HG03432 (cell line): Measurements from ENCODE around the gene HACD1.

Experiments
- ATAC-seq: cut with Tn5 transposase; IDR thresholded peaks from one replicate; pipeline ENCODE4 v1.9.1; 2021; ENCODE audit warnings: mild to moderate bottlenecking, moderate library complexity; ENCODE audit not compliant: unreplicated experiment

Gene HACD1

GRCh38 chr10:17586821-17587234 is 30.3 kb downstream of the HACD1 start:
- peak; percentile 75 for ATAC-seq

DNA sequence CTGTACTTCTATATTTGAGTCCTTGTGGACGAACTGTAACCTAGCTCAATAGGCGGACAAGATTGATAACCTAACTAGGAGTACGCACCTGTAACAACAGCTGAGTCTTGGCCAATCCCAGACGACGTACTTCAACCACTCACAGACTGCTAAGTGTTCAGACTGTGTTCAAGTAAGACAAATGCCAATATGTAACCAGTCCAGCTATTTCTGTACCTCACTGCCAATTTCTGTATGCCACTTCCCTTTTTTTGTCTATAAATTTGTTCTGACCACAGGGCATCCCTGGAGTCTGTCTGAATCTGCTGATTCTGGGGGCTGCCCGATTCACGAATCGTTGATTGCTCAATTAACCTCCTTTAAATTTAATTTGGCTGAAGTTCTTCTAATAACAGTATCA is 32.2 kb downstream of the HACD1 start:
- ATAC-seq, result peak; percentile 75

DNA sequence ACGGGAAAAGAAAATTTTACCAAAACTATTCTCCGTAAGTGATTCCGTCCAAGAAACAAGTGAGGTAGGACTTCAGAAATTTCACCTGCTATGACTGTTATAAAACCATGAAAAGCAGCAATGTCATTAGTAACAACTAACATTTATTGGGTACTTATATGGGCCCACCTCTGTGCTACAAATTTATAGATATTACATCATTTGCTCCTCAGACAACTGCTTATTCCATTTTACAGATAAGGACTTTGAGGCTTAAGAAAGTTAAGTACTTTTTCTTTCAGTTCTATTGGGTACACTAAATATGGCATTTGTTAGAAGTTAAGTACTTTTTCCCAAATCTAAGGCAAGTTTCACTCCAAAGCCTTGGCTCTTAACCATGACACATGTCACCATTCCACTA is 36.3 kb downstream of the HACD1 start:
- ATAC-seq, result no peak

GRCh38 chr10:17578603-17579002 is 38.6 kb downstream of the HACD1 start:
- no peak for ATAC-seq

DNA sequence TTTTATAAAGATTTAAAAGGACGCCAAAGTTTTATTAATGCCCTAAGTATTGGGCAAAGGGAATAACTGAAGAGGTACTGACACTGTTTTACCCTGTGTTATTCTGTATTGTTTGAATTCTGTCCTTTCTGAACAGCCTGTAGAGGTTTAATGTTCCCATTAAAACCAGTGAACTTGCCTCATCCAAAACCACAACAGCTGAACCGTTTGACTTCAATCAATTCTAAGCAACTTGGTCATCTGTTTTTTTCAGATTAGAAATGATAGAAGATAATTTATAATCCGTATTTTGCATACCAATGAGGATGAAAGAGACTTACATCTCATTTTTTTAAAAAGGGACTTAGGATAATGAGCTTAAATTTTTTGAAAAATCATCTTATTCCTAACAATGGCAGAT is 40.4 kb downstream of the HACD1 start:
- no peak for ATAC-seq

DNA sequence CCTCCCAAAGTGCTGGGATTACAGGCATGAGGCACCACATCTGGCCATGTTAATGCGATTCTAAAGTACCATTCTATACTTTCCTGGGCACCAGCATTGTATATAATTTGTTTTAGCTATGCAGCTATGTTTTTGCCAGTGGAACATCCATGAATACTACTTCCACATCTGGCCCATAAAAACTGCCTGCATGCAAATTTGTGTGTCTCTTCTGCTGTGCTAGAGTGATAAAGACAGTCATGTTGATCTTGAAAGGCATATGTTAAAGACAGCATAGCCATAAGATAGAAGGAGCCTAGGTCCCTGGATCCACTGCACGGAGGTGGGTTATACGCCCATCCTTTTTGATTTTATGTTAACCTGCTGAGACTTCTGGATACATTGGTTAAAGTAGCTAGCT is 52.3 kb downstream of the HACD1 start:
- no peak for ATAC-seq

- ATAC-seq, result no peak
Measured at GRCh38 chr10:17563452-17563851, 53.7 kb downstream of the HACD1 start.

- no peak for ATAC-seq
Measured at GRCh38 chr10:17562614-17563013, 54.6 kb downstream of the HACD1 start.

DNA sequence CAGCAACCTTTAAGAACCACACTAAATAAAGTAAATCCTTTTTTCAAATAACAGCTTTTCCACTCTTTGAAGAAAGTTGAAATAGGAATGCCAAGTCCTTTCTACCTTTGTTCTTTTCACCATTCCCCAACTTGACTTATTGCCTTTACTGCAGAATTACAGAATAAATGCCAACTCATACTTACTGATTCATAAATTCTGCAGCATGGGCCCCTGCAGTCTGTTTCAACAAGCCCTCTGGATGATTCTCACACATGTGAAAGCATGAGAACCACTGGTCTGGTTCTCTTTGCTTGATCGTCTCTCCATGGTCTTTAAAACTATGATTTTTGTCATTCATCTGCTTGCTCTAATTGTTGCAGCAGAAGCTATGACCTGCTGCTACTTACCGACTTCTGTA is 56.1 kb downstream of the HACD1 start:
- ATAC-seq, result no peak

GRCh38 chr10:17557459-17557858 is 59.7 kb downstream of the HACD1 start:
- ATAC-seq, result no peak

DNA sequence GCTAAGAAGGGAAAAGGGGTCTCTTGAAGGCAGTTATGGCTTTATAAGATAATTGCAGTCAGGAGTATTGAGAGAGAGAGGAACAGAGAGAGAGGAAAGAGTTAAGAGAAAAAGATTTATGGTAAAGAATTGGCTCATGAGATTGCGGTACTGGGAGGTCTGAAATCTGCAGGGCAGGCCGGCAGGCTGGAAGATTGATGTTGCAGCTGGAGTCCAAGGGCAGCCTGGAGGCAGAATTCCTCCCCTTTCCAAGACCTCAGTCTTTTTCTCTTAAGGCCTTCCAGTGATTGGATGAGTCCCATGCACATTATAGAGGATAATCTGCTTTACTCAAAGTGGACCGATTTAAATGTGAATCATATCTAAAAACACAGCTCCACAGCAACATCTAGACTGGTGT is 68.4 kb downstream of the HACD1 start:
- no peak for ATAC-seq

DNA sequence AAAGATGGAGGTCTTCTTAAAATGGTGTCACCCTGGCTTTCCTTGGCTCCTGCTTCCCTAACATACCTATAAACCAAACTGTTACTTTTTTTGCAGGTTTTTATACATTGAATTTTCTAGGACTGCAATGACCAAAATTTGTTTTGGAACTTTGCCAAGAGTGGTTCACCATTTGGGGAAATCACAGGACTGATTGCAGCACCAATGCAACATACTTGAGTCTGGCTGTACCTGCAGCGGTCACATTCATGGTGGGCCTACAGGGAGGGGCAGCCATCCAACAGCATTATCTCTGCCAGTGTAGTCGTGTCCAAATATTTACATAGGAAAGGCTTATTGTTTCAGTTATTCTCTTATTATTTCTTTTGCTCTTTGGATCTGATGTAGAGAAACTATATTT is 69.0 kb downstream of the HACD1 start:
- ATAC-seq, result no peak

- no peak for ATAC-seq
Measured at GRCh38 chr10:17547060-17547459, 70.1 kb downstream of the HACD1 start.

DNA sequence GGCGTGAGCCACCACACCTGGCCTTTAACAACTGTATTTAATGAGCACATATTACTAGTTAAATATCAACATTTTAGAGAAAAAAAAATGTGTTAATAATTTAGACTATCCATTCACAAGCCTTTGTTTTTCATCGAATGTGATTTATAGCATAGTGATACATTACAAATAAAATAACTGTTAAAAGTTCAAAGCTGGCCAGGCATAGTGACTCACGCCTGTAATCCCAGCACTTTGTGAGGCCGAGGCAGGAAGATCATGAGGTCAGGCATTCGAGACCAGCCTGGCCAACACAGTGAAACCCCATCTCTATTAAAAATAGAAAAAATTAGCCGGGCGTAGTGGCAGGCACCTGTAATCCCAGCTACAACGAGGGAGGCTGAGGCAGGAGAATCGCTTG is 72.7 kb downstream of the HACD1 start:
- no peak for ATAC-seq
